ENCODE measurements around the gene TBR1. TPM values are rescaled to one million over a fixed set of nuclear protein-coding genes. Genes with fewer than 3 reads are reported as not detected.
A peak's percentile ranks its signal among the peaks of the same experiment; 100 is the strongest.

The TBR1 gene
- not detected for total RNA-seq

- H3K4me1 ChIP-seq = peaks cover 0 to 55% (median 32%) of the 10 kb centered on the region in 4 donors
- H3K9me3 ChIP-seq = no peaks in the 10 kb centered on the region
Measured at GRCh38 chr2:161415987-161416707, at the start of gene TBR1. TBR1 (plus strand) TSS chr2:161416297; CDS start chr2:161416411, 114 bp downstream.

GRCh38 chr2:161367675-161368074 lies 48.4 kb upstream of the TBR1 start:
- DNase-seq (ENCODE audit: low spot score in 2 of 2) = no peak
- Histone ChIP-seq H3K4me1 (no peaks in the 10 kb centered on the region), H3K27ac (no peak overlapping the region), H3K27me3 (no peaks in the 10 kb centered on the region), H3K36me3 (peaks cover 0 to 21% (median 0%) of the 10 kb centered on the region in 3 donors), H3K4me3 (no peak overlapping the region), H3K9me3 (peaks cover 0 to 7% (median 3%) of the 10 kb centered on the region in 4 donors)
- TF ChIP-seq POLR2A (IDR thresholded peaks at IDR 0.05) (no peak), CTCF (IDR thresholded peaks at IDR 0.05) (no peak), EP300 (IDR thresholded peaks at IDR 0.05) (no peak)
- 76% methylated on average over 3 of the region's 3 CpGs for WGBS, 2 donors

More at GRCh38 chr2:161415987-161416707, at the start of gene TBR1:
- TF ChIP-seq EP300 (IDR thresholded peaks at IDR 0.05) (no peak), POLR2A (IDR thresholded peaks at IDR 0.05) (no peak), CTCF (IDR thresholded peaks at IDR 0.05) (no peak)
- Histone ChIP-seq H3K27me3 (peaks cover 5 to 75% of the 10 kb centered on the region in 2 donors), H3K4me3 (peak within 1 kb of the TSS in 3 of 4 donors; percentile 2 to 52 (median 45)), H3K27ac (no peak within 1 kb of the TSS), H3K36me3 (peaks cover 0 to 4% (median 0%) of the 10 kb centered on the region in 3 donors)
- WGBS, 2 donors = 12% methylated on average over 16 of the region's 16 CpGs
- no peak for DNase-seq (ENCODE audit: low spot score in 2 of 2)

- no peaks in the 10 kb centered on the region for H3K4me1 ChIP-seq
- 71 to 80% methylated on average over 2 of the region's 2 CpGs for WGBS, 2 donors
- DNase-seq (ENCODE audit: low spot score in 2 of 2) = no peak
- no peak overlapping the region for H3K27ac ChIP-seq
- no peaks in the 10 kb centered on the region for H3K27me3 ChIP-seq
- no peak for TF ChIP-seq CTCF (IDR thresholded peaks at IDR 0.05)
- no peak for TF ChIP-seq POLR2A (IDR thresholded peaks at IDR 0.05)
- no peak for TF ChIP-seq EP300 (IDR thresholded peaks at IDR 0.05)
- H3K36me3 ChIP-seq = peaks cover 0 to 21% (median 0%) of the 10 kb centered on the region in 3 donors
- H3K4me3 ChIP-seq = no peak overlapping the region
- H3K9me3 ChIP-seq = no peaks in the 10 kb centered on the region
Measured at GRCh38 chr2:161369311-161369710, 46.8 kb upstream of the TBR1 start.

- no peaks in the 10 kb centered on the region for H3K9me3 ChIP-seq
- no peak for DNase-seq (ENCODE audit: low spot score in 2 of 2)
- WGBS, 2 donors = 40 to 59% methylated on average over 3 of the region's 3 CpGs
- no peaks in the 10 kb centered on the region for H3K27me3 ChIP-seq
- H3K4me1 ChIP-seq = no peaks in the 10 kb centered on the region
- peaks cover 0 to 21% (median 0%) of the 10 kb centered on the region in 3 donors for H3K36me3 ChIP-seq
- H3K4me3 ChIP-seq = no peak overlapping the region
- H3K27ac ChIP-seq = no peak overlapping the region
- no peak for TF ChIP-seq EP300 (IDR thresholded peaks at IDR 0.05)
- TF ChIP-seq CTCF (IDR thresholded peaks at IDR 0.05) = no peak
- TF ChIP-seq POLR2A (IDR thresholded peaks at IDR 0.05) = no peak
Measured at GRCh38 chr2:161370981-161371380, 45.1 kb upstream of the TBR1 start.

- WGBS, 2 donors = 23 to 55% methylated on average over 1 of the region's 1 CpG
Measured at GRCh38 chr2:161371869-161372268, 44.2 kb upstream of the TBR1 start.

More at GRCh38 chr2:161371869-161372268, 44.2 kb upstream of the TBR1 start:
- H3K27ac ChIP-seq = no peak overlapping the region
- H3K4me1 ChIP-seq = no peaks in the 10 kb centered on the region
- no peaks in the 10 kb centered on the region for H3K9me3 ChIP-seq
- no peak for TF ChIP-seq POLR2A (IDR thresholded peaks at IDR 0.05)
- no peak for TF ChIP-seq EP300 (IDR thresholded peaks at IDR 0.05)
- TF ChIP-seq CTCF (IDR thresholded peaks at IDR 0.05) = no peak
- DNase-seq (ENCODE audit: low spot score in 2 of 2) = no peak
- H3K36me3 ChIP-seq = peaks cover 0 to 21% (median 0%) of the 10 kb centered on the region in 3 donors
- no peaks in the 10 kb centered on the region for H3K27me3 ChIP-seq
- H3K4me3 ChIP-seq = no peak overlapping the region
